GM23338 (cell line): ENCODE data around the gene PAK1IP1. TPM values are rescaled to one million over a fixed set of nuclear protein-coding genes. Genes with fewer than 3 reads are reported as not detected.
"Not testable (repeated sequence)": the region's sequence is repeated elsewhere in the genome, so short reads cannot be mapped to it uniquely, and the experiment has no call there.

Experiments used
- ATAC-seq: fragments of 200-7000 bp; cut with Tn5 transposase; 3 replicates; pipeline ENCODE4 v1.9.1; 2020
- DNase-seq: peaks from one replicate; pipeline ENCODE4 v3.0.0-alpha.2; 2015; ENCODE audit warnings: low spot score
- H2AFZ ChIP-seq: fragments of 200-600 bp; sonication (generic); 2 replicates; pipeline ENCODE4 v1.8.0; 2016; ENCODE audit warnings: antibody characterized with exemption, mild to moderate bottlenecking, moderate library complexity
- H3F3A ChIP-seq: fragments of 200-600 bp; sonication (generic); replicated peaks from 2 replicates; pipeline ENCODE4 v1.8.0; 2017; ENCODE audit warnings: antibody characterized with exemption, mixed run types, low read depth
- H3K27ac ChIP-seq: fragments of 200-600 bp; sonication (generic); 2 replicates; pipeline ENCODE4 v1.6.1; 2016; ENCODE audit warnings: low read depth
- H3K27me3 ChIP-seq: fragments of 200-600 bp; sonication (generic); 2 replicates; pipeline ENCODE4 v1.8.0; 2016; ENCODE audit warnings: mild to moderate bottlenecking, mixed run types, moderate library complexity; ENCODE audit not compliant: insufficient read depth
- H3K36me3 ChIP-seq: fragments of 200-600 bp; sonication (generic); 2 replicates; pipeline ENCODE4 v1.8.0; 2016; ENCODE audit warnings: mild to moderate bottlenecking; ENCODE audit not compliant: insufficient read depth
- H3K4me1 ChIP-seq: fragments of 200-600 bp; sonication (generic); 2 replicates; pipeline ENCODE4 v1.8.0; 2016; ENCODE audit warnings: mild to moderate bottlenecking, moderate library complexity; ENCODE audit not compliant: insufficient read depth
- H3K4me2 ChIP-seq: fragments of 200-600 bp; sonication (generic); 2 replicates; pipeline ENCODE4 v1.7.1; 2017; ENCODE audit warnings: mixed run types
- H3K4me3 ChIP-seq: fragments of 200-600 bp; sonication (generic); 2 replicates; pipeline ENCODE4 v1.6.1; 2016; ENCODE audit warnings: mixed run types
- H3K79me2 ChIP-seq: fragments of 200-600 bp; sonication (generic); replicated peaks from 2 replicates; pipeline ENCODE4 v1.8.0; 2017; ENCODE audit warnings: mild to moderate bottlenecking; ENCODE audit not compliant: insufficient read depth
- H3K9me2 ChIP-seq: fragments of 200-600 bp; sonication (generic); 2 replicates; pipeline ENCODE4 v1.8.0; 2017; ENCODE audit not compliant: insufficient read depth
- H4K20me1 ChIP-seq: fragments of 200-600 bp; sonication (generic); replicated peaks from 2 replicates; pipeline ENCODE4 v1.8.0; 2017; ENCODE audit warnings: mild to moderate bottlenecking; ENCODE audit not compliant: insufficient read depth
- H3K27ac Mint-ChIP-seq: 2 replicates; pipeline ENCODE4 v1.8.0; 2020; ENCODE audit warnings: inconsistent platforms, mild to moderate bottlenecking, moderate library complexity, mixed read lengths
- H3K27me3 Mint-ChIP-seq: 3 replicates; pipeline ENCODE4 v1.8.0; 2022; ENCODE audit warnings: low read depth, mild to moderate bottlenecking, moderate library complexity, mixed read lengths, inconsistent platforms; ENCODE audit not compliant: insufficient read depth, poor library complexity
- H3K36me3 Mint-ChIP-seq: 3 replicates; pipeline ENCODE4 v1.8.0; 2021; ENCODE audit warnings: low read depth, mild to moderate bottlenecking, inconsistent platforms, moderate library complexity, mixed read lengths
- H3K4me1 Mint-ChIP-seq: 3 replicates; pipeline ENCODE4 v1.8.0; 2020; ENCODE audit warnings: mild to moderate bottlenecking, inconsistent platforms, mixed read lengths
- H3K4me3 Mint-ChIP-seq: 3 replicates; pipeline ENCODE4 v1.8.0; 2021; ENCODE audit warnings: moderate library complexity, mild to moderate bottlenecking, inconsistent platforms, mixed read lengths
- H3K9me3 Mint-ChIP-seq: 3 replicates; pipeline ENCODE4 v1.8.0; 2020; ENCODE audit warnings: moderate library complexity, mild to moderate bottlenecking, inconsistent platforms, mixed read lengths
- CREB1 ChIP-seq: fragments of 250-450 bp; sonication (Bioruptor Pico); IDR thresholded peaks from 2 replicates; pipeline ENCODE4 v1.5.0; 2020; ENCODE audit warnings: low read depth, mild to moderate bottlenecking, moderate library complexity
- CTCF ChIP-seq, 2 experiments: fragments of 200-600 bp in 1 of 2; sonication (generic) in 1 of 2; conservative IDR thresholded peaks; 2 replicates each; pipeline versions ENCODE4 v1.5.1 to v1.6.1; 2016 to 2017; ENCODE audit warnings: antibody characterized with exemption in 2 of 2, low read depth in 2 of 2, mild to moderate bottlenecking in 2 of 2, moderate library complexity in 1 of 2
- EZH2phosphoT487 ChIP-seq: fragments of 200-600 bp; sonication (generic); IDR thresholded peaks from one replicate; pipeline ENCODE4 v1.8.1; 2018; ENCODE audit warnings: antibody characterized with exemption; ENCODE audit not compliant: unreplicated experiment
- NANOG ChIP-seq: IDR thresholded peaks from 2 replicates; pipeline ENCODE4 v1.6.1; 2016; ENCODE audit warnings: antibody characterized with exemption, borderline replicate concordance
- POLR2AphosphoS5 ChIP-seq: IDR thresholded peaks from 2 replicates; pipeline ENCODE4 v1.6.1; 2016; ENCODE audit warnings: antibody characterized with exemption, low read depth
- REST ChIP-seq: IDR thresholded peaks from one replicate; pipeline ENCODE4 v1.6.1; 2018; ENCODE audit warnings: antibody characterized with exemption; ENCODE audit not compliant: unreplicated experiment
- STAT1 ChIP-seq: IDR thresholded peaks from one replicate; pipeline ENCODE4 v1.6.1; 2016; ENCODE audit warnings: antibody characterized with exemption; ENCODE audit not compliant: unreplicated experiment
- ZNF114 ChIP-seq: fragments of 250-450 bp; sonication (Bioruptor Pico); IDR thresholded peaks from 2 replicates; pipeline ENCODE4 v1.5.0; 2020; ENCODE audit warnings: mild to moderate bottlenecking, moderate library complexity
- ZNF331 ChIP-seq: fragments of 250-450 bp; sonication (Bioruptor Pico); IDR thresholded peaks from 2 replicates; pipeline ENCODE4 v1.5.0; 2020; ENCODE audit warnings: low read depth, mild to moderate bottlenecking, moderate library complexity
- polyA plus RNA-seq: library from polyadenylated mRNA; unstranded; fragments of >200 nt; fragmentation: Nextera tagmentation; extraction: Ambion mirVana; gene quantifications from 2 replicates; pipeline ENCODE4 v1.2.1, GENCODE V29; 2016
- total RNA-seq: library from RNA; depleted of rRNA; stranded (reverse); fragments of >200 nt; shearing (Covaris generic); gene quantifications from 2 replicates; pipeline ENCODE4 v1.2.3, GENCODE V29; 2014

PAK1IP1 gene
- total and polyA plus RNA-seq, 2 experiments from 2014 or later = 45.5 to 93.2 TPM

GRCh38 chr6:10662742-10663141 lies 32.0 kb upstream of the PAK1IP1 start (continued):
- TF ChIP-seq CTCF (conservative IDR thresholded peaks at IDR 0.05; ENCODE audit: low read depth in 2 of 2) (no peak), STAT1 (no peak), NANOG (no peak), ZNF114 (CRISPR knock-in tag) (no peak), REST (no peak), CREB1 (CRISPR knock-in tag) (no peak), EZH2phosphoT487 (no peak)

- not testable (repeated sequence) for H3F3A ChIP-seq, ATAC-seq, H3K27me3 ChIP-seq, H3K27ac ChIP-seq, H3K4me3 Mint-ChIP-seq, H4K20me1 ChIP-seq, H3K4me1 Mint-ChIP-seq, H3K4me1 ChIP-seq, H3K79me2 ChIP-seq, H3K27ac Mint-ChIP-seq, H3K36me3 ChIP-seq, H3K4me2 ChIP-seq, DNase-seq, H3K27me3 Mint-ChIP-seq, H2AFZ ChIP-seq, H3K4me3 ChIP-seq, H3K36me3 Mint-ChIP-seq
- peaks cover 12% of the 10 kb centered on the region; the same call in 2 of the 3 replicates for H3K9me3 Mint-ChIP-seq
- H3K9me2 ChIP-seq = 0 out of 2 replicates have a peak, but pooled peaks cover 13% of the 10 kb centered on the region
These were observed 29.2 kb upstream of the PAK1IP1 start for GRCh38 chr6:10665595-10665994.

DNA sequence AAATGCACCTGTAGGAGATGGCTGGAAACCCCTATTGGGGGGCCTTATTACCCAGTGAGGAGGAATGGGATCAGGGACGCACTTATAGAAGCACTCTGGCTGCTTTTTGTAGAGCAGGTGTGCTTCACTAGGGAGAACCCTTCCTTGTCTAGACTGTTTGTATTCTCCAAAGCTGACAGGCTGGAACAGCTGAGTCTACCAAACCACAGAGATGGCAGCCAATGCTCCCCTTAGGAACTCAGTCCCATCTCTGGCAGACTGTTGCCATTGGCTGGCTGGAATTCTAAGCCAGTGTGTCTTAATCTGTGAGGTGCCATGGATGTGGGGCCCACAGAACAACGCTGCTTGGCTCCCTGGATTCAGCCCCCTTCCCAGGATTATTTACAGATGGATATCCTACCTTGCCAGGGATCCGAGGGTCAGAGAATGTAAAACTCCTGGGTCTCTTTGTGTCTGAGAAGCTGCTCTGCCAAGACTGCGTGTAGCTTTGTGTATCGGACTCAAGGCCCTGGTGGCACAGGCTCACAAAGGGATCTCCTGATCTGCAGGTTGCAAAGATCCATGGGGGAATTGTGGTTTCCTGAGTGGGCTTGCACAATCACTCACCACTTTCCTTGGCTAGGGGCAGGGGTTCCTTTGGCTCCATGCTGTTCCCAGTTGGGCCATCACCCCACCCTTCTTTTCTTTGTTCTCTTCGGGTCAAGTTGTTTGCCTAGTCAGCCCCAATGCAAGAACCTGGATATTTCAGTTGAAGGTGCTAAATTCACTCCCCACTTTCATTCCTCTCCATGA lies 26.4 kb upstream of the PAK1IP1 start:
- H3K4me1 ChIP-seq = no peaks in the 10 kb centered on the region
- H3K27ac ChIP-seq = no peak overlapping the region
- H3K9me3 Mint-ChIP-seq = peaks cover 8% of the 10 kb centered on the region; the same call in 2 of the 3 replicates
- no peak overlapping the region for H3K4me3 ChIP-seq
- H3K27me3 Mint-ChIP-seq = peaks cover 2% of the 10 kb centered on the region
- H3K27ac Mint-ChIP-seq = no peak overlapping the region
- H3K4me2 ChIP-seq = no peak overlapping the region
- H3K36me3 Mint-ChIP-seq = no peaks in the 10 kb centered on the region
- H3K27me3 ChIP-seq = no peaks in the 10 kb centered on the region
- ATAC-seq (no peak), DNase-seq (no peak)
- H3K36me3 ChIP-seq = no peaks in the 10 kb centered on the region
- no peaks in the 10 kb centered on the region for H4K20me1 ChIP-seq
- H3K4me3 Mint-ChIP-seq = no peak overlapping the region
- H3F3A ChIP-seq = no peaks in the 10 kb centered on the region
- no peaks in the 10 kb centered on the region for H3K79me2 ChIP-seq
- H3K4me1 Mint-ChIP-seq = no peaks in the 10 kb centered on the region
- no peak overlapping the region for H2AFZ ChIP-seq
- H3K9me2 ChIP-seq = no peaks in the 10 kb centered on the region
- TF ChIP-seq CTCF (conservative IDR thresholded peaks at IDR 0.05; ENCODE audit: low read depth in 2 of 2) (no peak), POLR2AphosphoS5 (no peak), ZNF331 (CRISPR knock-in tag) (no peak)
